NCI-H69 (cell line): Measurements from ENCODE around the gene PRKAB1.
A peak's percentile ranks its signal among the peaks of the same experiment; 100 is the strongest.

Experiments
- DNase-seq: peaks from one replicate; lab custom pipeline; 2025; lab: John Stamatoyannopoulos, UW

PRKAB1 gene

GRCh38 chr12:119664642-119665041, 3.3 kb upstream of the PRKAB1 start:
- no peak for DNase-seq

GRCh38 chr12:119665164-119665929, 2.6 kb upstream of the PRKAB1 start:
- no peak for DNase-seq

GRCh38 chr12:119666226-119666795, 1.6 kb upstream of the PRKAB1 start:
- DNase-seq = no peak

- DNase-seq = no peak
These were observed 895 bp upstream of the PRKAB1 start for GRCh38 chr12:119666900-119667576.

- peak; percentile 69 for DNase-seq
These were observed 450 bp downstream of the PRKAB1 start for GRCh38 chr12:119668324-119668841.

- peak; percentile 96 for DNase-seq
These were observed 2.0 kb downstream of the PRKAB1 start for GRCh38 chr12:119669744-119670472.

- peak; percentile 63 for DNase-seq
These were observed 3.1 kb downstream of the PRKAB1 start for GRCh38 chr12:119671070-119671469.

GRCh38 chr12:119672194-119672593, 4.3 kb downstream of the PRKAB1 start:
- no peak for DNase-seq

GRCh38 chr12:119673634-119674033, 5.7 kb downstream of the PRKAB1 start:
- no peak for DNase-seq

- DNase-seq = no peak
These were observed 6.6 kb downstream of the PRKAB1 start for GRCh38 chr12:119674560-119674959.

GRCh38 chr12:119676022-119676421, 8.1 kb downstream of the PRKAB1 start:
- DNase-seq = no peak

GRCh38 chr12:119676573-119676972, 8.6 kb downstream of the PRKAB1 start:
- no peak for DNase-seq

GRCh38 chr12:119678459-119678858, 10.5 kb downstream of the PRKAB1 start:
- DNase-seq = peak; percentile 77

GRCh38 chr12:119679081-119679480, 11.1 kb downstream of the PRKAB1 start:
- DNase-seq = peak; percentile 98

- peak; percentile 88 for DNase-seq
These were observed 11.6 kb downstream of the PRKAB1 start for GRCh38 chr12:119679490-119679889.

- DNase-seq = no peak
These were observed 13.2 kb downstream of the PRKAB1 start for GRCh38 chr12:119681111-119681510.

- no peak for DNase-seq
These were observed 14.1 kb downstream of the PRKAB1 start for GRCh38 chr12:119681728-119682638.

GRCh38 chr12:119682639-119683252, 14.8 kb downstream of the PRKAB1 start:
- no peak for DNase-seq

GRCh38 chr12:119683413-119683812, 15.5 kb downstream of the PRKAB1 start:
- no peak for DNase-seq

GRCh38 chr12:119683816-119684215, 15.9 kb downstream of the PRKAB1 start:
- no peak for DNase-seq
